Spleen (tissue), 11 donors: Measurements from ENCODE around the gene ABCF1. TPM values are rescaled to one million over a fixed set of nuclear protein-coding genes. Genes with fewer than 3 reads are reported as not detected.
A peak's percentile ranks its signal among the peaks of the same experiment; 100 is the strongest.

Source experiments
- DNase-seq: peaks from one replicate; pipeline ENCODE4 v3.0.0-alpha.2; 2020
- H3K27ac ChIP-seq, 8 donors: fragments of 200-600 bp; sonication (generic) in 7 of 8; 1 replicate in 4 of 8; 2 replicates in 4 of 8; pipeline versions ENCODE4 v1.5.0 to v1.8.0; 2016 to 2021; ENCODE audit warnings: inconsistent platforms in 4 of 8, mild to moderate bottlenecking in 4 of 8, moderate library complexity in 1 of 8
- H3K27me3 ChIP-seq, 7 donors: fragments of 200-600 bp; sonication (generic) in 6 of 7; replicated peaks in 1 of 7; 1 replicate in 4 of 7; 2 replicates in 3 of 7; pipeline versions ENCODE4 v1.5.0 to v1.8.0; 2016 to 2021; ENCODE audit warnings: inconsistent platforms in 3 of 7, mild to moderate bottlenecking in 1 of 7
- H3K36me3 ChIP-seq, 6 donors: fragments of 200-600 bp; sonication (generic) in 5 of 6; 1 replicate in 4 of 6; 2 replicates in 2 of 6; pipeline versions ENCODE4 v1.5.0 to v1.8.0; 2016 to 2021; ENCODE audit warnings: inconsistent platforms in 2 of 6
- H3K4me1 ChIP-seq, 6 donors: fragments of 200-600 bp; sonication (generic) in 5 of 6; 1 replicate in 3 of 6; 2 replicates in 3 of 6; pipeline versions ENCODE4 v1.5.0 to v1.8.0; 2016 to 2021; ENCODE audit warnings: inconsistent platforms in 3 of 6
- H3K4me3 ChIP-seq, 8 donors: fragments of 200-600 bp; sonication (generic) in 7 of 8; 1 replicate in 4 of 8; 2 replicates in 4 of 8; pipeline versions ENCODE4 v1.5.0 to v1.8.0; 2016 to 2021; ENCODE audit warnings: inconsistent platforms in 4 of 8, mild to moderate bottlenecking in 4 of 8, moderate library complexity in 2 of 8
- H3K9me3 ChIP-seq, 8 donors: fragments of 200-600 bp; sonication (generic) in 7 of 8; 1 replicate in 4 of 8; 2 replicates in 4 of 8; pipeline versions ENCODE4 v1.5.0 to v1.8.0; 2016 to 2021; ENCODE audit warnings: inconsistent platforms in 4 of 8
- CTCF ChIP-seq, 11 experiments: fragments of 200-600 bp in 7 of 11; fragments of 450-650 bp in 4 of 11; sonication (generic) in 4 of 11; IDR thresholded peaks in 8 of 11; conservative IDR thresholded peaks in 3 of 11; 1 replicate in 7 of 11; 2 replicates in 4 of 11; pipeline versions ENCODE4 v1.4.0 to v1.8.0; 2016 to 2021; ENCODE audit warnings: antibody characterized with exemption in 11 of 11, inconsistent platforms in 4 of 11, mild to moderate bottlenecking in 1 of 11
- POLR2A ChIP-seq, 3 donors: fragments of 450-650 bp; IDR thresholded peaks; one replicate each; pipeline ENCODE4 v1.5.1; 2017; ENCODE audit warnings: antibody characterized with exemption in 3 of 3, mild to moderate bottlenecking in 1 of 3
- POLR2AphosphoS5 ChIP-seq, 3 donors: sonication (generic); formaldehyde crosslinking; IDR thresholded peaks; one replicate each; pipeline ENCODE4 v1.5.1; 2017; ENCODE audit warnings: antibody characterized with exemption in 3 of 3
- WGBS, 5 donors: extraction: QIAGEN DNeasy Blood & Tissue Kit in 3 of 5; methylation state at CpG; one replicate each; pipeline versions ENCODE4 v1.1.5 to v1.1.7; 2013 to 2018; 5-methylcytosine and 5-hydroxymethylcytosine counted together
- intact Hi-C: fragments of 100-400 bp; cut with DNase I; formaldehyde crosslinking; loops from one replicate; pipeline ENCODE4 v1.15.0; 2023; ENCODE audit warnings: low total_unique reads
- polyA plus RNA-seq, 3 donors: library from polyadenylated mRNA; stranded (reverse); fragments of 200-250 nt; gene quantifications; one replicate each; pipeline ENCODE4 v1.2.1, GENCODE V29; 2013
- total RNA-seq, 7 donors: library from RNA; depleted of rRNA in 3 of 7; stranded (reverse); fragments of >200 nt in 3 of 7; fragmentation: NEBNext Ultra II Directional in 4 of 7; extraction: Animal tissue kit (Norgen Biotek cat#: 25700) in 4 of 7; gene quantifications; one replicate each; pipeline versions ENCODE4 v1.1.0 to v1.2.1, GENCODE V29; 2016 to 2021
- donor health status: healthy with polysubstance abuse.
- donor health status: DM: no; HTN: no; CAD: no; lungs with moderate emphysema.
- donor health status: DM: no; HTN: no; CAD: no.
- donor health status: Bipolar disorder and iron deficiency.
- donor health status: healthy.
- donor health status: DM: no; HTN: no; CAD: no.
- donor health status: DM: yes; HTN: yes; CAD: no.

ABCF1 gene
- total and polyA plus RNA-seq, 10 donors, result 12.8 to 53.5 (median 33.2) TPM

DNA sequence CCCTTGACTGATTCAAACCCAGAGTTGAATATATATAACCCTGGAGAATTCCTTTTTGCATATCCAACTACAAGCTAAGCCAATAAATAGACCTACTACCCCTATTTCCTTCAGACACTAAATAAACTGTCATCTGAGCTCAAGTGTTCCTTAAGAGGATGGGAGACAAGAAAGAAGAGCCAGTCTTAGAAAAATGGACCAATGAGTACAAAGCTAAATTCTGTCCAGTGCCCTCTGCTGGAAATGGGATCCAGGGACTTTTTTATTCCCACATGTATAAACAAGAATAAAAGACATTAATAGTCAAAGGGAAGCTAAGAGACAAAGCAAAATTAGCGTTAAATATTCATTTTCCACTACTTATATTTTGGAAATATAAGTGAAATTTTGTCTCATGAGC, 41.0 kb downstream of the ABCF1 start:
- Histone ChIP-seq H3K4me1 (peaks cover 25 to 76% (median 58%) of the 10 kb centered on the region in 6 donors), H3K36me3 (peaks cover 2 to 58% (median 33%) of the 10 kb centered on the region in 6 donors), H3K27me3 (no peaks in the 10 kb centered on the region), H3K27ac (peak overlapping the region in 5 of 8 donors; percentile 94 to 98 (median 96)), H3K4me3 (no peak overlapping the region), H3K9me3 (no peaks in the 10 kb centered on the region)
- WGBS, 5 donors, result 80 to 89% (median 82%) methylated on average over 1 of the region's 1 CpG
- TF ChIP-seq POLR2AphosphoS5 (IDR thresholded peaks at IDR 0.05) (no peak), CTCF (IDR thresholded peaks at IDR 0.05 in 8 of 11, conservative IDR thresholded peaks at IDR 0.05 in 3 of 11) (no peak), POLR2A (IDR thresholded peaks at IDR 0.05) (no peak)
- intact Hi-C loops, result loop anchor here (10.0 kb wide), 1 partner anchor 113 kb away; the partner anchor contains the start of gene TUBB
- no peak for DNase-seq

DNA sequence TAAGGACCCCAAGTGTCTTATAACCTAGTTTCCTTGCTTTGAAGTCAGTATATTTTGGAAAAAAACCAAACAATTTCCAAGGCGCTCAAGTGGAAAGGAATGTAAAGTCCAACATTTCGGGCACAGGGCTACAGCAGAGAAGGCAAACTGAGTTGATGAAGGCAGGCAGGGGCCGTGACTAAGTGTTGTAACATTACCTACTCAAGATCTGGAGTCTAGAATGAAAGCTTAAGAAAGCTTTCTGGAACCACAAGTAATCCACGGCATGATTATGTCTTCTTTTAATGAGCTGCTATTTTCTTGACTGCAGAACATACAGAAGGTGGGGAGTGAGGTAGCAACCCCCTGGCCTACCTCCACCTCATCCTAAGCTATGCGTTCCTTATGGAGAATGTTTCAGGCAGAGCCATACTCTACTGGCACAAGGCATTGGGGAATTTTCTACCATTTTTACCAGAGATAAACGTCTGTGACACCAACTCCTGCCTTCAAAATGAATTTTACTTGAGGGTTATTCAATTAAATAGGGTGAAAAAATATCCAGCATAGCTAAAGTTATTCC, 41.5 kb downstream of the ABCF1 start:
- peaks cover 25 to 70% (median 55%) of the 10 kb centered on the region in 6 donors for H3K4me1 ChIP-seq
- intact Hi-C loops, result loop anchor here (10.0 kb wide), 1 partner anchor 112 kb away; the partner anchor contains the start of gene TUBB
- TF ChIP-seq CTCF (IDR thresholded peaks at IDR 0.05 in 8 of 11, conservative IDR thresholded peaks at IDR 0.05 in 3 of 11) (no peak), POLR2AphosphoS5 (IDR thresholded peaks at IDR 0.05) (peak in 1 of 3 donors; percentile 74), POLR2A (IDR thresholded peaks at IDR 0.05) (no peak)
- H3K9me3 ChIP-seq, result no peaks in the 10 kb centered on the region
- no peaks in the 10 kb centered on the region for H3K27me3 ChIP-seq
- no peak for DNase-seq
- WGBS, 5 donors, result 56 to 76% (median 61%) methylated on average over 6 of the region's 6 CpGs
- peak overlapping the region in 6 of 8 donors; percentile 94 to 98 (median 97) for H3K27ac ChIP-seq
- H3K4me3 ChIP-seq, result no peak overlapping the region
- peaks cover 2 to 52% (median 29%) of the 10 kb centered on the region in 6 donors for H3K36me3 ChIP-seq

DNA sequence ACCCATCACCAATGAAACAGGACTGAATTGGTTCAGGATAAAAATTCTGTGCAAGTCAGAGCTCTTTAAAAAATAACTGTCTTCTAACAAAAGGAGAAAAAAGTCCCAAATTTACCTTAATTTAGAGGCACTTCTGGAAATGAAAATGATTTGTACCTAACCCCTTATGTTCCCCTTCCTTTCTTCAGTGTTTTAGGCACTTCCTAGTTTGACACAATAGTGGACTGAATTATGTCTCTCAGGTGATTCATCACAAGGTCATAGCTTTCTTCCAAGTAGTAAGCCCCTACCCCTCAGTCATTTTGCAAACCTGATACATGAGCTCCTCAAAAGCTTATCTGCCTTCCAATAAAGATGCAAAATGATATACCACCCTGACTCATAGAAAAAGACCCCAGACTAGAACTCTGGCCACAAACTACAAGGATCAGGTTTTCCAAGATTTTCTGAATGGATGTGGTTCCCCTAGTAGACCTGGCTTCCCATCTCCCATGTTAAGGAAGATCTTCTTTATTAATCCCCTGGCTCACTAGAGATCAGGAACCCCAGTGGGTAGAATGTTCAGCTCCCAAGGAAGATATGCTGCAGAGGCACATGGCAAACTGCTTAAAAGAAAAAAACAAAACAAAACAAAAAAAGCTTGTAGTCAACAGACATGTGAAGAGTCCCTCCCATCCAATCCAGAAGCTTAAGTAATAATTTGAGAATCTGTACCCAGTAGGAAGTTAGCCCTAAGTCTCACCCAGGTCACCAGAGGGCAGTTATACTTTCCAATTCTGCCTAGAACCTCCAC, 42.2 kb downstream of the ABCF1 start:
- Histone ChIP-seq H3K27ac (peak overlapping the region; percentile 93 to 98 (median 96)), H3K36me3 (peaks cover 2 to 46% (median 22%) of the 10 kb centered on the region in 6 donors), H3K27me3 (no peaks in the 10 kb centered on the region), H3K4me1 (peaks cover 25 to 68% (median 58%) of the 10 kb centered on the region in 6 donors), H3K9me3 (no peaks in the 10 kb centered on the region), H3K4me3 (peak overlapping the region in 6 of 8 donors; percentile 70 to 98 (median 80))
- TF ChIP-seq POLR2AphosphoS5 (IDR thresholded peaks at IDR 0.05) (peak in 1 of 3 donors; percentile 40), POLR2A (IDR thresholded peaks at IDR 0.05) (no peak), CTCF (IDR thresholded peaks at IDR 0.05 in 8 of 11, conservative IDR thresholded peaks at IDR 0.05 in 3 of 11) (no peak)
- DNase-seq, result no peak
- intact Hi-C loops, result loop anchor here (10.0 kb wide), 1 partner anchor 111 kb away; the partner anchor contains the start of gene TUBB
